IPS DF 4.7 (cell line): ENCODE data around the gene ZNRF2.

Experiments used
- DNase-seq: peaks from one replicate; pipeline ENCODE4 v3.0.0-alpha.2; 2013; ENCODE audit warnings: low spot score; ENCODE audit errors: extremely low read depth

ZNRF2 gene

GRCh38 chr7:30405179-30405578 lies 120.8 kb downstream of the ZNRF2 start:
- DNase-seq, result no peak

GRCh38 chr7:30406664-30407425 lies 122.4 kb downstream of the ZNRF2 start:
- no peak for DNase-seq

DNA sequence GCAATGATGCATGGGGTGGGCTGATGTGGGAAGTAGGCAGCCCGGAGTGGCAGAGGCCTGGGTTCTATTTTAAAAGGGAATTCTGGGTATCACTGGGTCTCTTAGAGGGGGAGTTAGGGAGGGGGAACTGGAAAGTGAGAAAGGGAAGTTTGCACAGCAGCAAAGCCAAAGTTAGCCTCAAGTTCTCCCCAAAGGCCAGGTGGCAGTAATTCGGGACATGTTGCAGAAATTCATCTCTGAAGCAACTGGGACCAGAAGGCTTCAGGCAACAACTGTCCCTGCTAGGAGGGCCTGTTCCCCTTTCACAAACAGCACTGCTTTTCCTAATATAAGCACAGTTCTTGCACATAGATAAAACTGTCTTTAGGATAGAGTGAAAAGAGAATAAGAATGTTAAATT lies 126.8 kb downstream of the ZNRF2 start:
- DNase-seq, result no peak

- no peak for DNase-seq
Observed at GRCh38 chr7:30411897-30412296, 127.5 kb downstream of the ZNRF2 start.

- peak; percentile 68 for DNase-seq
Observed at GRCh38 chr7:30412782-30413504, 128.5 kb downstream of the ZNRF2 start.

- DNase-seq, result no peak
Observed at GRCh38 chr7:30413864-30414263, 129.5 kb downstream of the ZNRF2 start.
